CD4-positive, alpha-beta T cell treated with Interleukin-2 at 100 ng/mL for 4 hours (primary cell): Measurements from ENCODE around the gene MAGEA8.
"Not testable (repeated sequence)": the region's sequence is repeated elsewhere in the genome, so short reads cannot be mapped to it uniquely, and the experiment has no call there.

ENCODE experiments used
- DNase-seq: peaks from one replicate; pipeline ENCODE4 v3.0.0-alpha.2; 2020; ENCODE audit warnings: low spot score

The MAGEA8 gene

GRCh38 chrX:149903889-149904748 lies 23.1 kb downstream of the MAGEA8 start:
- no peak for DNase-seq

- no peak for DNase-seq
Observed at GRCh38 chrX:149908308-149908707, 27.3 kb downstream of the MAGEA8 start.

GRCh38 chrX:149908727-149909126 lies 27.7 kb downstream of the MAGEA8 start:
- no peak for DNase-seq

- no peak for DNase-seq
Observed at GRCh38 chrX:149909324-149910177, 28.6 kb downstream of the MAGEA8 start.

- DNase-seq = no peak
Observed at GRCh38 chrX:149910178-149910695, 29.3 kb downstream of the MAGEA8 start.

GRCh38 chrX:149916745-149917392 lies 35.9 kb downstream of the MAGEA8 start:
- no peak for DNase-seq

GRCh38 chrX:149923836-149924235 lies 42.9 kb downstream of the MAGEA8 start:
- not testable (repeated sequence) for DNase-seq

GRCh38 chrX:149924434-149924833 lies 43.5 kb downstream of the MAGEA8 start:
- not testable (repeated sequence) for DNase-seq

GRCh38 chrX:149927245-149927963 lies 46.4 kb downstream of the MAGEA8 start:
- DNase-seq = not testable (repeated sequence)

- not testable (repeated sequence) for DNase-seq
Observed at GRCh38 chrX:149927964-149928258, 46.9 kb downstream of the MAGEA8 start.

GRCh38 chrX:149928635-149929034 lies 47.7 kb downstream of the MAGEA8 start:
- DNase-seq = not testable (repeated sequence)

GRCh38 chrX:149929400-149929799 lies 48.4 kb downstream of the MAGEA8 start, which contains the start of gene HSFX4:
Gene HSFX4, plus strand, starts transcription at chrX:149929573. Its CDS starts 72 bp downstream, at chrX:149929645.
- DNase-seq = not testable (repeated sequence)

GRCh38 chrX:149931355-149931754 lies 50.4 kb downstream of the MAGEA8 start:
- not testable (repeated sequence) for DNase-seq

GRCh38 chrX:149932150-149932549 lies 51.2 kb downstream of the MAGEA8 start:
- DNase-seq = not testable (repeated sequence)

GRCh38 chrX:149932970-149933369 lies 52.0 kb downstream of the MAGEA8 start:
- not testable (repeated sequence) for DNase-seq

- not testable (repeated sequence) for DNase-seq
Observed at GRCh38 chrX:149933547-149933946, 52.6 kb downstream of the MAGEA8 start.
